CD4-positive, alpha-beta T cell treated with Interleukin-21 for 1 hour (primary cell): ENCODE measurements around the gene FHIT.

Source experiments
- DNase-seq: peaks from one replicate; pipeline ENCODE4 v3.0.0-alpha.2; 2020

FHIT gene

GRCh38 chr3:60136601-60137000 lies 1114.7 kb downstream of the FHIT start:
- DNase-seq: no peak

GRCh38 chr3:60135474-60135873 lies 1115.8 kb downstream of the FHIT start:
- no peak for DNase-seq

- no peak for DNase-seq
Measured at GRCh38 chr3:60133269-60134162, 1117.7 kb downstream of the FHIT start.

- DNase-seq: no peak
Measured at GRCh38 chr3:60131618-60132017, 1119.6 kb downstream of the FHIT start.

GRCh38 chr3:60126511-60127304 lies 1124.5 kb downstream of the FHIT start:
- no peak for DNase-seq

GRCh38 chr3:60125686-60126085 lies 1125.6 kb downstream of the FHIT start:
- DNase-seq: no peak

- no peak for DNase-seq
Measured at GRCh38 chr3:60120245-60120644, 1131.0 kb downstream of the FHIT start.

- no peak for DNase-seq
Measured at GRCh38 chr3:60114191-60114590, 1137.1 kb downstream of the FHIT start.

- no peak for DNase-seq
Measured at GRCh38 chr3:60107275-60107674, 1144.0 kb downstream of the FHIT start.

- no peak for DNase-seq
Measured at GRCh38 chr3:60102154-60102553, 1149.1 kb downstream of the FHIT start.

- no peak for DNase-seq
Measured at GRCh38 chr3:60101621-60102020, 1149.6 kb downstream of the FHIT start.

GRCh38 chr3:60096403-60096802 lies 1154.8 kb downstream of the FHIT start:
- DNase-seq: no peak

GRCh38 chr3:60095930-60096329 lies 1155.3 kb downstream of the FHIT start:
- DNase-seq: no peak

GRCh38 chr3:60095516-60095915 lies 1155.7 kb downstream of the FHIT start:
- DNase-seq: no peak

- no peak for DNase-seq
Measured at GRCh38 chr3:60094392-60094947, 1156.8 kb downstream of the FHIT start.

- DNase-seq: peak; percentile 21
Measured at GRCh38 chr3:60090548-60090947, 1160.7 kb downstream of the FHIT start.

- no peak for DNase-seq
Measured at GRCh38 chr3:60086811-60087210, 1164.4 kb downstream of the FHIT start.

GRCh38 chr3:60085649-60086048 lies 1165.6 kb downstream of the FHIT start:
- DNase-seq: no peak

GRCh38 chr3:60081381-60082095 lies 1169.7 kb downstream of the FHIT start:
- peak; percentile 42 for DNase-seq

- no peak for DNase-seq
Measured at GRCh38 chr3:60080648-60081047, 1170.6 kb downstream of the FHIT start.

GRCh38 chr3:60079076-60079475 lies 1172.2 kb downstream of the FHIT start:
- DNase-seq: peak; percentile 50

GRCh38 chr3:60076331-60076730 lies 1174.9 kb downstream of the FHIT start:
- DNase-seq: no peak

- no peak for DNase-seq
Measured at GRCh38 chr3:60073942-60074341, 1177.3 kb downstream of the FHIT start.
